Ecto neural progenitor cell (in vitro differentiated cells): ENCODE measurements around the gene ADAMTS17.

ENCODE experiments used
- DNase-seq: peaks from one replicate; pipeline ENCODE4 v3.0.0-alpha.2; 2018; ENCODE audit warnings: low spot score

ADAMTS17 gene

DNA sequence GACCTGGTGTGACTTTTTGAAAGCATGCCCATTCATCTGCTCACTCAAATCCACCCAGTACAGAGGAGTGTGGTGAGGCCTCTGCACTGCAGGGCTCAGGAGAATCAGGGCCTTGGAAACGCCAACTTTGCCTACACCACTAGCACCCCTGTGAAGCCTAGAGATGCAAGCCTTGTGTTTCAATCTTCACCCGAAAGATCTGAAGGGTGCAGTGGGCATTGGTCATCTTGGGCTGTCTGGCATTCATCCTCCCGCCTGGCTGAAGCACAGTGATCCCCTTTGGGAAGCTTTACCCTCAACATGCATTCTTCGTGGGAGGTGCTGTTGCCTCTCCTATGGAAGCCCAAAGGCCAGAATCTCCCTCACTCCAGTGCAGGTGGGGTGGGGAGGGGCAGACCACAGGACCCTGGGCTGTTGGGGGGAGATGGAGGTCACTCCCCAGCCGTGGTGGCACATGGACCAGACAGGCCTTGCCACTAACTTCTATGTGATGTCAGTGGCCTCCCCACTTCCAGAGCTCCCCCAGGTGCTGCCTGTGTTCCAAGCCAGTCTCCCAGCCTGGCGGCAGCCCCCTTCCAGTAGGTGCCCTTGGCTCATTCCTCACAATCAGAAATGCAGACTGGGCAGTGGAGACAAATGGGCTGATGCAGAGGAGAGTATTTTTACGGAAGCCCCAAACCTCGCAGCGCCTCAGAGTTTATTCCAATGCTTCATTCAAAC is 92.5 kb downstream of the ADAMTS17 start:
- DNase-seq: peak; percentile 18

DNA sequence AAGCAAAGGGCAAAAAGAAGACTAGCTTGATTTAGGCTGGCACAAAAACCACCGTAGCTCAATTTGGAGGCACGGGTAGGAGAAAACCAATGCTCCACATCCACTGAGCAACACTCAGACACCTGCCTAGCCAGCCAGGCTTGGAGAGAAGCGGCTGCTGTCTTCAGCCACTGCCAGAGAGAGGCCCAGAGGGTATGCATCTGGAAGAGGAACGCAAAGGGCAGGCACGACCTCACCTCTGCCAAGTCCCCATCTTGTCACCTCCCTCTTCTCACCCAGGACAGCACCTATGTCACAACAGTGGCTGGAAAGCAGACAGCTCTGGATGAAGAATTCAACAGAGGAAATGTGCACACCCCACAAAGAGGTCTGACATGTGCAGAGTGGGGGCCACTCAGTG is 93.5 kb downstream of the ADAMTS17 start:
- peak; percentile 40 for DNase-seq

DNA sequence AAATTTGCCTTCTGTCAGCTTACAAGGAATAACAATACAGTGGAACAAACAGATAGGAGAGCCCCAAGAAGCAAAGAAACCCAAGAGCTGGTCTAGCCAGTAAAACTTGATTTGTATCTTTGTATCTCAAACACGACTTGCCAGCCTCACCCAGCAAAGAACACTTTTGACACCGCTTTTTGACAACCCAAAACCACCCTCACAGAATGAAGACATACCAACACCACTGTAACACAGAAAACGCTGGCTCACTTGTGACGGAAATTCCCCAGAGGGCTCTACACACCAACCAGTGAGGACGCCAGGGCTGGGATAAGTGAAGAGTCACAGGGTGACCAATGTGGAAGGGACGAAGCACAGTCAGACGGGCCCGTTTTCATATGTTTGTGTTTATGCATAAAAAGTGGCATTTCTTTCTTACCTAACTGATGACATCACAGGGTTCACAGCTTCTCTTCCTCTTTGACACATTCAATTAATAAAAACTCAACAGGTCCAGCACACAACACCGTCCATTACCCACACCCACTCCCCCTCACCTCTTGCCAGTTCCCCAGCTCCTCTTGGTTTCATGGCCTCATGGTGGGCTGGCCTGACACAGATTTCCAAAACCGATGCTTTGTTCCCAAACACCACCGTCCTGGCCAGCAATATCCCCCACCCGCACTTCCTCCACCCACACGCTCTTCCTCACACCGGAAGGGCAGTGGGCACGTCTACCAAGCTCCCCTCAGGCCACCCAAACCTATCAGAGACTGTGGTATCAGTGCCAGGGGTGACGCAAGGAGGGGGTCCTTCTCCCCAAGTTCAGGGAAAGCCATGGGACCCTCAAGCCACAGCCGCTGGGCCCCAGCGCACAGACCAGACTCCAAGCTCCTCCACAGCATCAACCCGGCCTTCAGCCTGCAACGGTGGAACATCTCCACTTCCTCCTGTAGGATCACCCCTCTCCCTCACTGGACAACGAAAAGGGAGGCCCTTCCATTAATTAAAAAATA is 94.2 kb downstream of the ADAMTS17 start:
- no peak for DNase-seq

DNA sequence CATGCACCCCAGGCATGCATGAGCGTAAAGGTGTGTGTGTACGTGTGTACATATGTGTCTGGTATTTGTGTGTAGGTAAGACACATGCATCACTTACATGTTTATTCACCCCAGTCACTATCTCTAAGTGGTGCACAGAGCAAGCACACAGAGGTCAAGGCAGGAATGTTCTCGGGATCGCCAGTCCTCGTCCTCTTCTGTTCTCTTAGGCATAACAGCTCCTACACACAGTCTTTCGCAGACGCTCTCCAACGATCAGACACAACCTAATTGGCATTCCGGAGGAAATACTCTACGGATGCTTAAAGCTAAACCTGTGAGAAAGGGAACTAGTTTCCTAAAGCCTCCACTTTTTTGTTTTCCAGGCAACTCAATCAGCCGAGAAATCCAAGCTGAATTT is 95.9 kb downstream of the ADAMTS17 start:
- no peak for DNase-seq

DNA sequence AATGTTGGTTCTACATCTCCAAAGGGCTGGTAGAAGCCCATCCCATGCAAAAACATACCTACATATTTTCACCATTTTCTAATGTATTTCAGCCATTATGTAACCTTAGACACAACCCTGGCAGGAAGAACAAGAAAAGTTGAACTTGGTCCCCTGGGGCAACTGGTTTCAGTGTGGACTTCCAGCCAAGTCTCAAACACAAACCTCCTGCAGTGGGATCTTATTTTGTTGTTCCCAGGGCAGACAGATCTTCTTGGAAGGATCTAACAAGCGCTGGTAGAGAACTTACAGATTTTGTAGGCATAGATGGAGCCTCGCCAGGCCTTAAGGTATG is 96.3 kb downstream of the ADAMTS17 start:
- no peak for DNase-seq

DNA sequence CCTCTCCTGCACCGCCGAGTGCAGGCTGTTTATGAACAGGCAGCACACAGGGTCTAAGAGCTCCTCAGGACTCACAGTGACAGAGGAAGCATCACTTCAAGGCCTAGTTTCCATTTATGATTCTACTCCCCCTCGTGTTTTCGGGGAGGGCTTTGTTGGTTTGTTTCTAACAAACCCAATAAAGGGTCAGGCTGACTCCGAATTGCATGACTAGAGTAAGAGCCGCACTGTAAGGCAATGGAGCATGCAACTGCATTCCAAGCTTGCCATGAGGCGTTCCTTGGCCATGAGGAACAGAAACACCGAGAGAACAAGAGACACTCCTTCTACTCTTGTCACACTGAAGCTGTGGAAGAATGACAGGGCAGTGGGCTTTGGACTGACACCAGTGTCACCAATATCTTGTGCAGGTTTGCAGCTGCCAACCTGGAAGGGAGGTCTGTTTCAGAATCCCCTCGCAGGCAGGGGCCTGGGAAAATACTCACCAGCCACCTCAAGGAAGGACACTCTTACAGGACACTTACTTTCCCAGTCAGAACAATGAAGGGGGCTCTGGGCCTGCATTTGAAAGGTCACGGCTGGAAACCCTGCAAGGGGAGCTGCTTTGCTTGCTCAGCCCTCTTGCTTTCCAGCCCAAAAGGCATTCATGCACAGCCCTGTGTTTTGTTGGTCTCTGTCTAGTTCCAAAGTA is 96.8 kb downstream of the ADAMTS17 start:
- no peak for DNase-seq

DNA sequence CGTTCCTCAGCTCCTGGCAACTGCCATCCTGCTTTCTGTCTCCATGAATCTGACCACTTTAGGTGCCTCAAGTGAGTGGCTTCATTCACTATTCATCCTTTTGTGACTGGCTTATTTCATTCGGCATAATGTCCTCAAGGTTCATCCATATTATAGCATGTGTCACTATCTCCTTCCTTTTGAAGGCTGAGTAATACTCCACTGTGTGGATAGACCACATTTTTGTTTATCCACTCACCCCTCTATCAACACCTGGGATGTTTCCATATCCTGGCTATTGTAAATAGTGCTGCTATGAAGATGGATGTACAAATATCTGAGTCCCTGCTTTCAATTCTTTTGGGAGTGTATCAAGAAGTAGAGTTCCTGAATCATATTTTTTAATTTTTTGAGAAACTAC is 98.8 kb downstream of the ADAMTS17 start:
- DNase-seq: no peak

DNA sequence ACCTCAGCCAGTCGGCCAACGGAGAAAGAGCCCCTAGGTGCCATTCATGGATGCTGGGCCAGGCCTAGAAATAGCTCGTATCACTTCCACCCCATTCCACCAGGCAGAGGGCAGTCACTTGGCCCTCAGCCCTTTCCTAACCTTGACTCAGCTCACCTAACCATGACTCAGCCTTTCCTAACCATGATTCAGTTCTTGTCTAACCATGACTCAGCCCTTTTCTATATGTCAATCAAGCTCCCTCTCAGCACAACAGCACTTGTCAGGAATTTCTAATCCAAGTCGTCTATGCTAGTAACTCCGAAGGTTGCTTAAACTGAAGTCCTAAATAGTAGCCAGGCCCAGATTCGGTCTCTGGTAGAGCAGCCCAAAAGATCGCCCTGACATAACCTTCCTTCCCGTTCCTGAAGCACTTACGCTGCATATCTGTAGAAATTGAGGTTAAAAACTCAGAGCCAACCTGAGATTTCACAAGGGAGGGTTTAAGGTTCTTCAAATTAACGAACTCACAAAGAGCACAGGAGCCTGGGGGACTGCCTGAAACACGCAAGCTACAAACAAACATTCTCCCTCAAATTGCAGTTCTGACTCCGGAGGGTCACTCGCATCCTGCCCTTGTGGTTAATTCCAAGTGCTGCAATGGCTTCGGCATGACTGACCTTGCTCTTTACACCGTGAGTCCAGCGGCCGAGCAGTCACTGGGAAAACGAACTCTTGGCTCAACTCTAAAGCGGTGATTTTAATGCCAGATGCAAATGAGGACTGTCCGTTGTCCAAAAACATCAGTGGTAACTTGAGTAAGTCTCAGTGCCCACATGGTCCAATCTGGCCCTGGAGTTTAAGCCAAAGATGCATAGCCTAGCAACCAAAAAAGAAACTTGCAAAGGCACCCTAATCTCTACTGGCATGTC is 99.9 kb downstream of the ADAMTS17 start:
- peak; percentile 58 for DNase-seq

DNA sequence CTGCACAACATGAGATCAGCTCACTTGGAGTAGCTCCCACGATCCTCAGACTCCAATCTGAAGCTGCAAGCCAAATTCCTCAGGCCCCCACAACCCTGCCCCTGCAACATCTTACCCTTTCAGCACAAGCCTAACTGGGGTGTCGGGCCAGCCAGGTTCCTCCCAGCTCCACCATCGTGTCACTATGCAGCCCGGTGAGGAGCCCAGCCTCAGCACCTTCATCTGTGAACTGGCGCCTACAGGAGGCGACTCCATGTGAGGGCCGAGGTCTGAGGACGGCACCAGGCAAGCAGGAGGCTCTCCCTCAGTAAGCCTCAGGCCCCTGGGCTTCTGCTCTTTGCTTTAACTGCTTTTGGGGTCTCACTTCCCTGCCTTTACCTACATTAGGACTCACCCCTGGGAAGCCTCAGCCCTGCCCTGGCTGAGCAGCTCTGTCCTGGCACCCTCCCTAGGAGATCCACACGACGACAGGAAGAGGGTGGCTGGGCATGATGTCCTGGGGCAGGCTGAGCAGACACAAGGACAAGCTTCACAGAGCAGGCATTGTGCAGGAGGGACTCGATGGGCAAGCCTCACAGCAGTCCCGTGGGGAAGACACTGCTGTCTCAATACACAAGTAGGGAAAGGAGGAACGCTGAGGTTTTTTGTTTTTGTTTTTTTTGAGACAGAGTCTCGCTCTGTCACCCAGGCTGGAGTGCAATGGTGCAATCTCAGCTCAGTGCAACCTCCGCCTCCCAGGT is 104.6 kb downstream of the ADAMTS17 start:
- no peak for DNase-seq

DNA sequence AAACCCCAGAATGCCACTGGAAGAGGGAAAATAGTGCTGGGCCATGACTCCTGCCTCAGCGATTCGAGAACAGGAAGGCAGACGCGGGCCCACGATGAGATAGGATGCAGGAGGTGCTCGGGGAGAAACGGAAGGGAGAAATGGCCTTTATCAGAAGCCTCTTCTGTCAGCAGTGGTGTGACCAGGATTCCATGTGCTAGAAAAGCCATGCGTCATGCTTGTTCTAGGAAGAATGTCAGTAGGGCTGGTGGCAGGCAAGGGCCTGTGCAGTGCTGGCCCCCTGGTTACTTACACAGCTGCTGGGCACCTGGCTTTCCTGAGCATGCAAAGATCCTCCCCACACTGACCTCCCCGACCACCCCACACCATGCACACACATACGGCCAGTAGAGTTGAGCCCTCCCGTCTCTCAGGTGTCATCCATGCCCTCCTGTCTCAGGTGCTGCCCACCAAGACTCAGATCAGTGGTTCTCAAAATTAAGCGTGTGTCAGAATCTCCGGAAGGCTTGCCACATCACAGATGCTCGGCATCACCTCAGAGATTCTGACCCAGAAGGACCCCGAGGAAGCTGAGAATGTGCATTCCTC is 106.7 kb downstream of the ADAMTS17 start:
- DNase-seq: no peak

DNA sequence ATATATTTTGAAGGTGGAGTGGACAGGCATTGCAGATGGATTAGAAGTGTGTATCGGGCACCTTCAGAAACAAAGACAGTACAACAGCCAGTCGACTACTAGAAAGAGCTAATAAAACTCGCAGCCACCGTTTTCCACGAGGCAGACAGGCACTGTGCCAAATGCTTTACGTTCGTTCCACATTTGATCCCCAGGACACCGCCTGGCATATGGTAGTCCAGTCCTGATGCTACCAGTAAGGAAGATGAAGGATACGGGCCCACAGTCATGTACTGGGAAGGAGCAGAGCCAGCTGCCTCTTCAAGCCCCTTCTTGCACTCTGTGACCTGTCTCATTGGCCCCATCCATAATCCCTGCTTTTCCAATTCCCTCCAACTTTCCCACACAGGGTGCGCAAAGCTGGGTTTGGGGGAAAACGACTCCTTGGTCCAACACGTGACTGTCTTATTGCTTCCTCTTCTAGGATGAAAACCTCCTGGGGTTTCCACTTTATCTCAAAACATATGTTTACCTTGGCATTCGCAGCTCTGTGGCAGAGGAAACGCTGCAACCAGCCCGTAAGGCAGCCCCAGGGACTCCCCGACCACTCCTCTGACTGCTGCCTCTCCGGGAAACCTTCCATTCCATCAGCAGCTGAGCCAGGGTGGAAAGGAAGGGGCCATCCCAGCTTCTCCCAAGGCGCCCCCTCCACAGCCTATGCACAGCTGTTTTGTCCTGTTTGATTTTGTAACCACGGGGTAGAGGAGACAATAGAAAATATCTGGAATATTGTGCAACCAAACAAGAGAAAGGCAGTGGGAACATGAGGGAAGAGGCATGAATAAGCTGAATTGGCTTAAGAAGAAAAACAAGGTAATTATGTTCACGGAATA is 107.4 kb downstream of the ADAMTS17 start:
- no peak for DNase-seq

DNA sequence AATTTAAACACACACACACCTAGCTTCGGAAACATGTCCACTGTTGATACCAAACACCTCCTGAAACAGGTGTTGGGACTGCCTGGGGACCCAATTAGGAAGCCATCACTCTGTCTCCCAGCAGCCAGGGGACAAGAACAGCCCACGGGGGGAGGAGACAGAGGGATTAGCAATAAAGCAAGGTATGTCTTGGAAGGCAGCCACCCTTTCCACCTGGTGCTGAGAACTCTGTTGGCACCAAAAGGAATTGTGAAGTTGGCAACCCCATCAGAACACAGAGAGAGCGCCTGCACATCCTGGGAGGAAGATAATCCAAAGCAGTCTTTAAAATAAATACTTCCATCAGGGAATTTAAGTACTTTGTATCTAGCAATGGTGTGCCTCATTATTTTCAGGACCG is 111.0 kb downstream of the ADAMTS17 start:
- no peak for DNase-seq

DNA sequence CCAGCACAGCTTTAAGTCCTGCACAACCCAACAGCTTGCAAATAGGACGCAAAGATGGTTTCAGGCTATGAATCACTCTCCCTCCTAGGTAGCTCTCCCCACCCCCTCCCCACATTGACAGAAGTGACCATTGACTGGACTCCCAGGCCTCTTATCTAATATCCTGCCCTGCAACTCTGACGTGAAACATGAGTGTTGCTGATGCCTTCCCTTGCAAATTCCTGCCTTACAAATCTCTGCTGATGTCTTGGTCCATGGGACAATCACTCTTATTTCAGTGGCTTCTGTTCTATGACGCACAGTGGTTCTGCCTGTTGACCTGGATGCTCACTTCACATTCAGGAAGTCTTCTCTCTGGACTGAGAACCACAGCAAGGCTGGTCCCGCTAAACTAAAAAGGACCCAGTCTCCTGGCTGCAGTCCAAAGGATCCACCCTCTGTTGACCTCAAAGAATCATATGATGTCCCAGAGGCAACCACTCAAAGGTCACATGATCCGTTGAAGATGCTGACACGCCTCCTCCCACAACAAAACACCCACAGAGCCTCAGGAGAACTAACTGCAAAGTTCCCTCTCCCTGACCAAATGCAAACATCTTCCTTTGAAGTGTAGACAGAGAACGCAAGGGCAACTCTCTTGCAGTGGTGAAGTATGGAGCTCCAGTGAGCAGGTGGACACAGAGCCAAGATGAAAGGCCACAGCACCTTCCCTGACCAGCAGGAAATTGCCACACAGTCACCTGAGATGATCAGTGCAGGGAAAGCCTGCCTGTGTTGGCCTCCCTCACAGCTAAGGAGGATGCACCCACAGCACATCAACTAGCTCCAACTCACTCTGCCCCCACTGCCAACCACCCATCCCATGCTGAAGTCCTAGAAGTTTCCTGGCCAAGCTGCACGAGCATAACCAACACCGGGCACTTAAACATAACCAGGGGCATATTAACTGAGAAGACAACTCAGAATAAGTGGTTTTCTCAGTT is 112.3 kb downstream of the ADAMTS17 start:
- DNase-seq: no peak

DNA sequence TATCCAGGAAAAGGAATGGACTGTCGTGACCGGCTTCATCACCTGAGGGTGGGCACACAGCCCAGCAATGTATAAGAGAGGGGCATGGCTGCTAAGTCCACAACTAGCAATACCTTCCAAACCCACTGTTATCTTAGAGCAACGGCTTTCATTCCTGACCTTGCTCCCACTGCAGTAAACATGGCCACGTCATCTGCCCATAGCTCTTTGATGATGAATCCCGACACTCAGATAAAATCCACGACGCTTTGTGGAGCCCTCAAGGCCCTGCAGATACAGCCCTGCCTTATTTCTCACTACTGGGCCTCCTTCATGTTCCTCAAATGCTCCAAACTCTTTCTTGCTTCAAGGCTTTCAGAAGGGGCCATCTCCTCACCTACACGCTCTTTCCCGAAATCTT is 114.0 kb downstream of the ADAMTS17 start:
- no peak for DNase-seq

DNA sequence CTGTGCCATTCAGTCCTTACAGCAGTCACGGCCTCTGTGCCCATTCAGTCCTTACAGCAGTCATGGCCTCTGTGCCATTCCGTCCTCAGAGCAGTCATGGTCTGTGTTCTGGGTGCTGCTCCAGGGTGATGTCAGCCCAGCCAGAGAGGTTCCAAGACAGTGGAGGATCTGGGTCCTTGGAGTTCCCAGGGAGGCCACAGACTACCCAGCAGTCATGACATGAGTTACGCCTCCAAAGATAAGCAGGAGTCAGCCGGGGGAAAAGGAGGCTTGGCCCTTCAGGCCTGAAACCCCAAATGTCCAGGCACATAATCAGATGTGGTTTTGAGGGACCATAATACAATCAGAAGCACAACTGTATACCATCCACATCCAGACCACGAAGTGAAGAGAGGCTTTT is 115.7 kb downstream of the ADAMTS17 start:
- no peak for DNase-seq

DNA sequence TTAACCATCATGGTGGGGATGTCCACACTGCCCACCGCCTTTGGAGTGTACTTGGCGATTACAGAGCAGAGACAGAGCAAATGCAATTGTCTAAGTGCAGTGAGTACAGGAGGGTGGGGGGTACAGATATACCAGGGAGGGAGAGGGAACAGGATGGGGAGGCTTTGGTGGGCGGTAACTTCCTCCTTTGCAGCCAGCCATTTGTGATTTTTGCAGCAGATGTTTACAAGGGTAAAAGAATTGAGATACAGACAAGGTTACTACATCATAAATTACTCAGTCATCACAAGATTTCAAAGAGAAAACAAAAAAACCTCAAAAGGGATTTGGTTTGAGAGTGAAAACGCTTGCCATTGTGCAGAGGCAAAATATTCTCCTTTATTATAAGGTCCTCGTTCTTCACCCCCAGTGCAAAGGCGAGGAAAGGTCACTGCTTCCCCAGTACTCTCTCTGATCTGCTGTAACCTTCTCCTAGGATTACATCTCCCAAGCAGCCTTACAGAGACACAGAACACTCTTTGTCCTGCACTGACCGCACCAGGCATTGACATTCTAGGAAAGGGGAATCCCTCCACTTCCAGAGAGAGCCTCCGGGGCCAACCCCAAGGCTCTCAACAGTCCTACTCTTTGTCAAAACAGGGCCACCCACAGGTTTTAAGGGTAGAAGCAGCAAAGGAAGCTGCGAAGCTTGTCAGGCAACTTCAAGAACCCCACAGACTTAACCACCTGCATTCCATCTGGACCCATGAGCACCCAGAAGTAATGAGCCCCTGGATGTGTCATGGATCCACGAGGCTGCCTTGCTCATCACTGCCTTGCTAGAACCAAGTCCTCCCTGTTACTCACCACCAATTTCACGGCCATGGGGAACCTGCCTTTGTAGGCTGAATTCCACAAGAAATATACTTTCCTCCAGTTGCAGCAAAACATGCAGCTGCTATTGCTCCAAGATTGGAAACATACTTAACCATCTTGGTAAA is 117.3 kb downstream of the ADAMTS17 start:
- DNase-seq: no peak

DNA sequence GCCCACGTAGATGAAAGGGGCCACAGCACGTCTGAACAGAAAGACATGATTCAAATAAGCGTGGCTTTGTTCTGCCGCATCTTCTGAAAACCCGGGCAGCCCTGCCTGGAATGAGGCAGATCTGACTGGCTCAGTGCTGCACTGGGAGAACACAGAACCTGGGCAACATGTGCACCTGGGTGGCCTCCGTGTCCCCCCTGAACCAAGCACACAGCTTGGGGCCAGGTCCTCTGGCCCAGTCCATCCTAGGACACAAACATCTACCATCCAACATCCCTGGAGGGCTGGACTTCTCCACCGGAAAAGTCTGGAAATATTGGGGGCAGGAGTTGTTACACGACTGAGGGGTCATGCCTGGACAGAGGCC is 119.4 kb downstream of the ADAMTS17 start:
- DNase-seq: no peak
